RWPE1 (cell line): Measurements from ENCODE around the gene IL33.

Experiments used
- CTCF ChIA-PET: fragments of 350-600 bp; sonication (Branson Sonifier 250); formaldehyde crosslinking; extraction: SDS; loops from one replicate; lab custom pipeline; 2021; lab: Yijun Ruan, JAX
- POLR2A ChIA-PET: fragments of 400-600 bp; formaldehyde crosslinking; extraction: SDS; loops from one replicate; lab custom pipeline; 2020; ENCODE audit warnings: antibody characterized with exemption; ENCODE audit not compliant: low non-redundant PET; lab: Yijun Ruan, JAX
- DNase-seq: peaks from one replicate; pipeline ENCODE4 v3.0.0; 2012; ENCODE audit warnings: low spot score
- H3K27ac ChIP-seq: fragments of 450-650 bp; 2 replicates; pipeline ENCODE4 v1.5.1; 2017
- CTCF ChIP-seq: fragments of 450-650 bp; conservative IDR thresholded peaks from 2 replicates; pipeline ENCODE4 v1.5.1; 2017; ENCODE audit warnings: low read depth, mild to moderate bottlenecking

IL33 gene

GRCh38 chr9:6230037-6230780, 14.6 kb downstream of the IL33 start:
- CTCF ChIA-PET, result no interaction called here
- POLR2A ChIA-PET, result no interaction called here
- TF ChIP-seq CTCF, result no peak
- no peak overlapping the region for H3K27ac ChIP-seq
- peak; percentile 44 for DNase-seq

GRCh38 chr9:6232336-6232945, 16.8 kb downstream of the IL33 start:
- no peak overlapping the region for H3K27ac ChIP-seq
- TF ChIP-seq CTCF, result no peak
- POLR2A ChIA-PET, result no interaction called here
- DNase-seq, result no peak
- CTCF ChIA-PET, result no interaction called here

GRCh38 chr9:6234014-6234413, 18.4 kb downstream of the IL33 start:
- CTCF ChIA-PET, result no interaction called here
- DNase-seq, result no peak
- no peak for TF ChIP-seq CTCF
- POLR2A ChIA-PET, result no interaction called here
- H3K27ac ChIP-seq, result no peak overlapping the region

- ChIA-PET CTCF (no interaction called here), POLR2A (no interaction called here)
- DNase-seq, result no peak
- no peak overlapping the region for H3K27ac ChIP-seq
- no peak for TF ChIP-seq CTCF
Measured at GRCh38 chr9:6237267-6237666, 21.7 kb downstream of the IL33 start.

DNA sequence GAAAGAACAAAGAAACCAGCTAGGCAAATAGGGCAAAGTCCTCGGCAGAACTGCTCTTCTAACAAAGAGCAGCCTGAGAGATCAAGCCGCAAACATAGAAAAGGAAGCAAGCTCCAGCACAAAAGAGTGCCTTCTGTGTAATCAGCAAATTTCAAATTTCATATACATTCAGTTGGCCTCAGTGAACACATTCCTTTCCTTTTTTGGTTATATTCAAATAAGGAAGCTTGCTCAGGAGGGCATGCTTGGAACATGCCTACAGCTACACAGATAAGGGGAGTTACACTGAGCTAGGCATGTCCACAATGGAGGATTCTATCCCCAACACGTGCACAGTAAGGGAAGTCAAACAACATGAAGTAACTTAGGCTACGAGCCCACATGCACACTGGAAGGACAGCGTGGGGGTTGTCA, 23.4 kb downstream of the IL33 start:
- no peak for DNase-seq
- ChIA-PET CTCF (no interaction called here), POLR2A (no interaction called here)
- TF ChIP-seq CTCF, result no peak
- H3K27ac ChIP-seq, result no peak overlapping the region

- ChIA-PET CTCF (no interaction called here), POLR2A (no interaction called here)
- no peak overlapping the region for H3K27ac ChIP-seq
- DNase-seq, result no peak
- TF ChIP-seq CTCF, result no peak
Measured at GRCh38 chr9:6239694-6240093, 24.1 kb downstream of the IL33 start.
